AG04450 (cell line): ENCODE data around the gene DNAJB4. TPM values are rescaled to one million over a fixed set of nuclear protein-coding genes. Genes with fewer than 3 reads are reported as not detected.

Experiments
- CTCF ChIA-PET: fragments of 300-600, 350-600 bp; formaldehyde crosslinking; extraction: SDS; loops from one replicate; lab custom pipeline; 2022; ENCODE audit warnings: antibody characterized with exemption, inconsistent platforms; lab: Charles Lee
- POLR2A ChIA-PET: fragments of 350-600 bp; formaldehyde crosslinking; extraction: SDS; loops from one replicate; lab custom pipeline; 2021; ENCODE audit warnings: antibody characterized with exemption, inconsistent platforms; lab: Yijun Ruan, JAX
- DNase-seq: peaks from one replicate; pipeline ENCODE4 v3.0.0-alpha.2; 2011; ENCODE audit warnings: low read depth, low spot score
- H3K27ac ChIP-seq: one replicate; pipeline ENCODE4 v1.5.1; 2012; ENCODE audit warnings: low read depth, low read length, control low read depth
- H3K27me3 ChIP-seq: one replicate; pipeline ENCODE4 v1.6.0; 2012; ENCODE audit warnings: low read length; ENCODE audit not compliant: control insufficient read depth, insufficient read depth
- H3K4me3 ChIP-seq: 2 replicates; pipeline ENCODE4 v1.5.1; 2011; ENCODE audit warnings: mild to moderate bottlenecking, low read depth, low read length, control low read depth
- H3K9me3 ChIP-seq: 2 replicates; pipeline ENCODE4 v1.5.1; 2012; ENCODE audit warnings: low read length; ENCODE audit not compliant: control insufficient read depth, insufficient read depth
- CTCF ChIP-seq: IDR thresholded peaks from 2 replicates; pipeline ENCODE4 v1.5.1; 2011; ENCODE audit warnings: low read depth, low read length, control low read depth, inconsistent platforms
- polyA plus RNA-seq: library from polyadenylated mRNA; depleted of rRNA; stranded (reverse); fragments of >200 nt; gene quantifications from 2 replicates; pipeline ENCODE4 v1.2.3, GENCODE V29; 2011

The DNAJB4 gene
- polyA plus RNA-seq, 1 experiment = 51.6 TPM

- H3K4me3 ChIP-seq = no peak overlapping the region
- ChIA-PET CTCF (interaction anchor here (1.3 kb wide), 1 partner anchor 64 kb away, joined by 4 read pairs; no protein-coding TSS in a partner anchor), POLR2A (no interaction called here)
- H3K27ac ChIP-seq = no peak overlapping the region
- TF ChIP-seq CTCF = no peak
- no peak for DNase-seq
- peaks cover 12% of the 10 kb centered on the region for H3K27me3 ChIP-seq
- H3K9me3 ChIP-seq = no peaks in the 10 kb centered on the region
These were observed 44.7 kb downstream of the DNAJB4 start for GRCh38 chr1:78049396-78049795.

GRCh38 chr1:78051005-78051404 lies 46.3 kb downstream of the DNAJB4 start:
- Histone ChIP-seq H3K27ac (no peak overlapping the region), H3K9me3 (no peaks in the 10 kb centered on the region), H3K4me3 (no peak overlapping the region), H3K27me3 (peaks cover 2% of the 10 kb centered on the region)
- ChIA-PET POLR2A (no interaction called here), CTCF (no interaction called here)
- no peak for TF ChIP-seq CTCF
- no peak for DNase-seq

GRCh38 chr1:78052685-78053405 lies 48.1 kb downstream of the DNAJB4 start:
- CTCF ChIA-PET = interaction anchor here (1.0 kb wide), 1 partner anchor 62 kb away, joined by 3 read pairs; no protein-coding TSS in a partner anchor

GRCh38 chr1:78053498-78053897 lies 48.8 kb downstream of the DNAJB4 start:
- no peak for TF ChIP-seq CTCF
- ChIA-PET POLR2A (interaction anchor here (0.7 kb wide), 1 partner anchor 42 kb away, joined by 3 read pairs; no protein-coding TSS in a partner anchor), CTCF (no interaction called here)
- H3K9me3 ChIP-seq = no peaks in the 10 kb centered on the region
- DNase-seq = no peak
- no peak overlapping the region for H3K27ac ChIP-seq
- H3K27me3 ChIP-seq = no peaks in the 10 kb centered on the region
- no peak overlapping the region for H3K4me3 ChIP-seq

More at GRCh38 chr1:78052685-78053405, 48.1 kb downstream of the DNAJB4 start:
- TF ChIP-seq CTCF = no peak
- DNase-seq = no peak
- Histone ChIP-seq H3K9me3 (no peaks in the 10 kb centered on the region), H3K27me3 (no peaks in the 10 kb centered on the region), H3K4me3 (no peak overlapping the region), H3K27ac (no peak overlapping the region)
- POLR2A ChIA-PET = no interaction called here

GRCh38 chr1:78054559-78054958 lies 49.8 kb downstream of the DNAJB4 start:
- H3K27me3 ChIP-seq = no peaks in the 10 kb centered on the region
- H3K27ac ChIP-seq = no peak overlapping the region
- H3K9me3 ChIP-seq = no peaks in the 10 kb centered on the region
- no peak overlapping the region for H3K4me3 ChIP-seq
- ChIA-PET POLR2A (interaction anchor here (1.4 kb wide), 1 partner anchor 17 kb away, joined by 4 read pairs; no protein-coding TSS in a partner anchor), CTCF (no interaction called here)
- no peak for TF ChIP-seq CTCF
- no peak for DNase-seq
